SU-DHL-6 (cell line): ENCODE data around the gene ANKRD18B.
"Not testable (repeated sequence)": the region's sequence is repeated elsewhere in the genome, so short reads cannot be mapped to it uniquely, and the experiment has no call there.

Experiments used
- EZH2phosphoT487 ChIP-seq: fragments of 200-600 bp; sonication (generic), shearing (Covaris generic); conservative IDR thresholded peaks from 2 replicates; pipeline ENCODE4 v1.6.1; 2018; ENCODE audit warnings: mild to moderate bottlenecking, antibody characterized with exemption, low read length, moderate library complexity, mixed read lengths
- TF ChIP-seq, protein P1 (sequence below): fragments of 200-600 bp; sonication (generic); IDR thresholded peaks from one replicate; pipeline ENCODE4 v1.5.1; 2017; ENCODE audit warnings: antibody characterized with exemption, mild to moderate bottlenecking, low read length, moderate library complexity; ENCODE audit not compliant: insufficient read depth, poor library complexity, severe bottlenecking

DNA sequence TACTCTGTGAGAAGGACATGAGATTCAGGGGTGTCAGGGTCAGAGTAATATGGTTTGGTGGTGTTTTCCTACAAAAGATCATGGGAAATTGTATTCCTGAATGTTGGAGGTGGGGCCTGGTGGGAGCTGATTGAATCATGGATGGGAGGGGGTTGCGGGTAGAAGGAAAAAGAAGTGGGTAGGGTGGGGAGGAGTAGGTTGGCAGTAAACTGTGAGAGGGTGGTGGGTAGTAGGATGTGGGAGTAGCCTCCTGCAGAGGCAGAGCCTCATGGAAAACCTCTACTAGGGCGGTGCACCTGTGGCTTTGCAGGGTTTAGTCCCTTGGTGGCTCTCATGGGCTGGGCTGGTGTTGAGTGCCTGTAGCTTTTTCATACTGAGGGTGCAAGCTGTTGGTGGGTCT is 66.8 kb downstream of the ANKRD18B start:
- TF ChIP-seq, protein P1, sequence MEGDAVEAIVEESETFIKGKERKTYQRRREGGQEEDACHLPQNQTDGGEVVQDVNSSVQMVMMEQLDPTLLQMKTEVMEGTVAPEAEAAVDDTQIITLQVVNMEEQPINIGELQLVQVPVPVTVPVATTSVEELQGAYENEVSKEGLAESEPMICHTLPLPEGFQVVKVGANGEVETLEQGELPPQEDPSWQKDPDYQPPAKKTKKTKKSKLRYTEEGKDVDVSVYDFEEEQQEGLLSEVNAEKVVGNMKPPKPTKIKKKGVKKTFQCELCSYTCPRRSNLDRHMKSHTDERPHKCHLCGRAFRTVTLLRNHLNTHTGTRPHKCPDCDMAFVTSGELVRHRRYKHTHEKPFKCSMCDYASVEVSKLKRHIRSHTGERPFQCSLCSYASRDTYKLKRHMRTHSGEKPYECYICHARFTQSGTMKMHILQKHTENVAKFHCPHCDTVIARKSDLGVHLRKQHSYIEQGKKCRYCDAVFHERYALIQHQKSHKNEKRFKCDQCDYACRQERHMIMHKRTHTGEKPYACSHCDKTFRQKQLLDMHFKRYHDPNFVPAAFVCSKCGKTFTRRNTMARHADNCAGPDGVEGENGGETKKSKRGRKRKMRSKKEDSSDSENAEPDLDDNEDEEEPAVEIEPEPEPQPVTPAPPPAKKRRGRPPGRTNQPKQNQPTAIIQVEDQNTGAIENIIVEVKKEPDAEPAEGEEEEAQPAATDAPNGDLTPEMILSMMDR = not testable (repeated sequence)
- not testable (repeated sequence) for TF ChIP-seq EZH2phosphoT487
